Fibroblast of the aortic adventitia (primary cell): Measurements from ENCODE around the gene VPS13A. TPM values are rescaled to one million over a fixed set of nuclear protein-coding genes. Genes with fewer than 3 reads are reported as not detected.
A peak's percentile ranks its signal among the peaks of the same experiment; 100 is the strongest.
"Not testable (repeated sequence)": the region's sequence is repeated elsewhere in the genome, so short reads cannot be mapped to it uniquely, and the experiment has no call there.

Experiments used
- DNase-seq: peaks from one replicate; pipeline ENCODE4 v3.0.0-alpha.2; 2010; ENCODE audit warnings: low read depth
- H3K4me3 ChIP-seq: 2 replicates; pipeline ENCODE4 v1.5.1; 2011; ENCODE audit warnings: low read depth, mild to moderate bottlenecking, control low read depth, low read length, moderate library complexity
- total RNA-seq: library from RNA; depleted of rRNA; stranded (reverse); fragments of >200 nt; gene quantifications from 2 replicates; pipeline ENCODE4 v1.2.3, GENCODE V29; 2012; ENCODE audit warnings: low replicate concordance
- TF ChIP-seq, protein P1 (sequence below): IDR thresholded peaks from 2 replicates; pipeline ENCODE4 v1.5.1; 2011; ENCODE audit warnings: mild to moderate bottlenecking, low read length, control low read depth, inconsistent platforms; ENCODE audit not compliant: insufficient read depth

The VPS13A gene
- total RNA-seq, 1 donor: 50.9 TPM

GRCh38 chr9:77402286-77402685 is 225.0 kb downstream of the VPS13A start:
- no peak overlapping the region for H3K4me3 ChIP-seq
- peak; percentile 6 for DNase-seq
- TF ChIP-seq, protein P1, sequence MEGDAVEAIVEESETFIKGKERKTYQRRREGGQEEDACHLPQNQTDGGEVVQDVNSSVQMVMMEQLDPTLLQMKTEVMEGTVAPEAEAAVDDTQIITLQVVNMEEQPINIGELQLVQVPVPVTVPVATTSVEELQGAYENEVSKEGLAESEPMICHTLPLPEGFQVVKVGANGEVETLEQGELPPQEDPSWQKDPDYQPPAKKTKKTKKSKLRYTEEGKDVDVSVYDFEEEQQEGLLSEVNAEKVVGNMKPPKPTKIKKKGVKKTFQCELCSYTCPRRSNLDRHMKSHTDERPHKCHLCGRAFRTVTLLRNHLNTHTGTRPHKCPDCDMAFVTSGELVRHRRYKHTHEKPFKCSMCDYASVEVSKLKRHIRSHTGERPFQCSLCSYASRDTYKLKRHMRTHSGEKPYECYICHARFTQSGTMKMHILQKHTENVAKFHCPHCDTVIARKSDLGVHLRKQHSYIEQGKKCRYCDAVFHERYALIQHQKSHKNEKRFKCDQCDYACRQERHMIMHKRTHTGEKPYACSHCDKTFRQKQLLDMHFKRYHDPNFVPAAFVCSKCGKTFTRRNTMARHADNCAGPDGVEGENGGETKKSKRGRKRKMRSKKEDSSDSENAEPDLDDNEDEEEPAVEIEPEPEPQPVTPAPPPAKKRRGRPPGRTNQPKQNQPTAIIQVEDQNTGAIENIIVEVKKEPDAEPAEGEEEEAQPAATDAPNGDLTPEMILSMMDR: no peak

- TF ChIP-seq, protein P1: no peak
- H3K4me3 ChIP-seq: no peak overlapping the region
- no peak for DNase-seq
These were observed 225.9 kb downstream of the VPS13A start for GRCh38 chr9:77403239-77403638.

GRCh38 chr9:77408521-77408920 is 231.2 kb downstream of the VPS13A start:
- DNase-seq, H3K4me3 ChIP-seq: not testable (repeated sequence)

DNA sequence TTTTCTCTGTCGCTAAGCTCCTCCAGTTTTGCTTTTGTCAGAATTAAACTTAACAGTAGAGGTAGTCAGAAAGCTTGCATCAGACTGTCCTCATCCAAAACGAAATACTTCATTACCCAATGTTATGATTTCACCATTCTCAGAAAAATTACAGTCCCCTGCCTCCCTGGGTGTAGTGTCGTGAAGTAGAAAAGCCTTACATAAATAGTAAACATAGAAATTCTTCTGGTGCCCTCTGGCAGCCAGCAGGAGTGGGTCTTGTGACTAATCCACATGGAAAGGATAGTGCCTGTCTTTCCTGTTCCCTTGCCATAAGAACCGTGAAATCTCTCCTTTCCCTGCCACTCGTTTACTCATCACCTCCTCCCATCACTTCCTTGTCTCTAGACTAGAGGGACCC is 240.2 kb downstream of the VPS13A start:
- H3K4me3 ChIP-seq: no peak overlapping the region
- peak; percentile 73 for DNase-seq
- TF ChIP-seq, protein P1: no peak

DNA sequence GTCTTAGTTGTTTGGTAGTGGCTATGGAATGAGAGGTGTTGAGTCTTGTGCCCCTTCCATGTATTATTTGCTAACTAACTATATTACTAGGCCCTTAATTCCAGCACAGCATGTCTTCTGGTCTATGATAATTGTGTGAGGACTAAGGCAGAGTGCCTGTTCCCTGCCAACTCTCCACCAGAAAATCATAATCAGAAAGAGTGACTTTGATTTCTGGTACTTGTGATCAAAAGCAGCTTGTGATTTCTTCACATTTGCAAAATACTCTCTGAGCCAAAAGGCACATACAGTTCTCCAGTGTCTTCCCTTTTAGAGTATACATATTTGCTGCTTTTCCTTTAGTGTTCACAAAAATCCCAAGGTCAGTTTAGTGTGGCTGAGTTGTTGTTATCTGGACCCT is 240.9 kb downstream of the VPS13A start:
- TF ChIP-seq, protein P1: no peak
- H3K4me3 ChIP-seq: no peak overlapping the region
- no peak for DNase-seq

DNA sequence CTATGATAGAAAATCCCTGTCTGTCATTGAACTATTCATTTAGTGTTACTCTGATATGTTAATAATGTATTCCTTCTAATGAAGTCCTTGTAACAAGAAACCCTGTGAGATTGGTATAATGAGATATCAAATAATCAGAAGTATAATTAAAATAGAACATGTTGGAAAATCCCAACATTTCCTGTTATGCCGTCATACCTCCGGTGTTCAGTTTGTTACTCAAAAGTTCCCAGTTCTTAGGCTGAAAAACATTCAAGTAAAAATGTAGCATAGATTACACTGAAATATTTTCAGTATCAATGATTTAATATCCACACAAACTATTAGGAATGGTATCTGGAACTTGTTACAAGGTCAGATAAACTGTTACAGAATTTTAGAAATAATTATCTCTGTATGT is 243.3 kb downstream of the VPS13A start:
- TF ChIP-seq, protein P1: no peak
- no peak for DNase-seq

DNA sequence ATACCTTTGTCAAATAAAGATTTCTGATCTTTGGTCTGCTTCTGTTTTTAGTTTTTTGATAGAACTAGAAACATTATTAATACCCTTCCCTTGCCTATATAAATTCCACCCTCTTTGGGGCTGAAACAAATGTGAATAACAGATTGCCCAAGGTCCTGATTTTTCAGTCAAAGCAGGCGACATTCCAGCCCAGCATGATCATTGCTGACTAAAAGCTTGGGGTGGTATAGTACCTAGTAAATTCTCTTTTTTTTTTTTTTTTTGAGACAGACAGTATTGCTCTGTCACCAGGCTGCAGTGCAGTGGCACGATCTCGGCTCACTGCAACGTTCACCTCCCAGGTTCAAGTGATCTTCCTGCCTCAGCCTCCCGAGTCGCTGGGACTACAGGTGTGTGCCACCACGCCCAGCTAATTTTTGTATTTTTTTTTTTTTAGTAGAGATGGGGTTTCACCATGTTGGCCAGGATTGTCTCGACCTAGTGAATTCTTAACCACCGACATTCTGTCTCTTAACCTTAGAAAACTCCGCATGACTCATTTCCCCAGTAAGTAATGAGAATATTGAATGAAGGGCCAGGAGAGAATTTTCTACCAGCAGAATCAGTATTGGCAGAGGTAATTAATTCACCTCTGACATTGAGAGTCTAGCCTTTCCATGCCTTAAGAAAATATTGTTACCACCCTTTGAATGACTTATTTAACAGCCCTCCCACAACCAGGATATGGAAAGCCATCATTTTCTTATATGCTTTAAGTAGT is 244.4 kb downstream of the VPS13A start:
- no peak for DNase-seq
- TF ChIP-seq, protein P1: no peak
- no peak overlapping the region for H3K4me3 ChIP-seq

More for the DNA sequence above, 243.3 kb downstream of the VPS13A start:
- H3K4me3 ChIP-seq: no peak overlapping the region
